GM12874 (cell line): ENCODE data around the gene LRRC3.

ENCODE experiments used
- CTCF ChIP-seq: IDR thresholded peaks from 2 replicates; pipeline ENCODE4 v1.5.1; 2011; ENCODE audit warnings: low read depth, mild to moderate bottlenecking, control low read depth, low read length, moderate library complexity; ENCODE audit not compliant: insufficient read depth

The LRRC3 gene

GRCh38 chr21:44462086-44462833 is 7.0 kb downstream of the LRRC3 start:
- TF ChIP-seq CTCF = no peak

GRCh38 chr21:44462834-44463200 is 7.5 kb downstream of the LRRC3 start:
- no peak for TF ChIP-seq CTCF

GRCh38 chr21:44463724-44464123 is 8.4 kb downstream of the LRRC3 start:
- no peak for TF ChIP-seq CTCF

- no peak for TF ChIP-seq CTCF
Measured at GRCh38 chr21:44464351-44464750, 9.0 kb downstream of the LRRC3 start.

- TF ChIP-seq CTCF = no peak
Measured at GRCh38 chr21:44466351-44466954, 11.1 kb downstream of the LRRC3 start.

GRCh38 chr21:44466996-44467858 is 11.9 kb downstream of the LRRC3 start:
- TF ChIP-seq CTCF = no peak

- TF ChIP-seq CTCF = no peak
Measured at GRCh38 chr21:44467859-44468195, 12.5 kb downstream of the LRRC3 start.
